Measurements from ENCODE around the gene SUSD3. TPM values are rescaled to one million over a fixed set of nuclear protein-coding genes. Genes with fewer than 3 reads are reported as not detected.

Gene SUSD3
- total RNA-seq, 1 experiment from 2014 or later = 11.9 TPM

DNA sequence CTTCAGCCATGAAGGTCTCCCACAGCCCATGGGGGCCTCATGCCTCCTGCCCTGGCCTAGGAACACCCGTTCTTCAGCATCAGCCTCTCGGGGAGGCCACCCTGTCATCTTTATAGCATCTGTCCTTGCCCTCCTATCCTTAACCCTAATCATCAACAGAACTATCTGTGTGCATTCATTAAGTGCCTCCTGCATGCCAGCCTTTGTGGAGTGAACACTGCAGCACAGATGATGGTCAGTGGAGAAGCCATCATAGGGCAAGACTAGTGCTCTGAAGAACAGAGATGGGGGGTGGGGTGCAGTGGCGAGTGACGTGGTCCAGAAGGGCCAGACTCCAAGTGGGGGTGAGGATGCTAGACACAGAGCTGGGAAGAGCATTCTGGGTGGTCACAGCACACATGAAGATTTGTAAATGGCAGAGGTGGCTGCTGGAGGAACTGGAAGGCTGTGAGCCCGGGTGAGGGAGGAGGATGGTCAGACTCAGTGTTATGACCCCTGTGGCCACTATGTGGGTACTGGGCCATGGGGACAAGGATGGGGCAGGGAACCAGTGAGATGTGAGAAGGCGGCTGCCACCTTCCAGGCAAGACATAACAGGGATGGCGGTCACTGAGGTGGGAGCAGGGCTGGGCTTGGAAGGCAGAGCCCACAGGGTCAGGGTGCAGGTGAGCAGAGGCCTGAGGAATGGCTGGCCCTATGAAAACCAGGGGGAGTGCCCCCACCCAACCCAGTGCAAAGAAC is 33.9 kb downstream of the SUSD3 start (continued):
- TF ChIP-seq, protein P1, sequence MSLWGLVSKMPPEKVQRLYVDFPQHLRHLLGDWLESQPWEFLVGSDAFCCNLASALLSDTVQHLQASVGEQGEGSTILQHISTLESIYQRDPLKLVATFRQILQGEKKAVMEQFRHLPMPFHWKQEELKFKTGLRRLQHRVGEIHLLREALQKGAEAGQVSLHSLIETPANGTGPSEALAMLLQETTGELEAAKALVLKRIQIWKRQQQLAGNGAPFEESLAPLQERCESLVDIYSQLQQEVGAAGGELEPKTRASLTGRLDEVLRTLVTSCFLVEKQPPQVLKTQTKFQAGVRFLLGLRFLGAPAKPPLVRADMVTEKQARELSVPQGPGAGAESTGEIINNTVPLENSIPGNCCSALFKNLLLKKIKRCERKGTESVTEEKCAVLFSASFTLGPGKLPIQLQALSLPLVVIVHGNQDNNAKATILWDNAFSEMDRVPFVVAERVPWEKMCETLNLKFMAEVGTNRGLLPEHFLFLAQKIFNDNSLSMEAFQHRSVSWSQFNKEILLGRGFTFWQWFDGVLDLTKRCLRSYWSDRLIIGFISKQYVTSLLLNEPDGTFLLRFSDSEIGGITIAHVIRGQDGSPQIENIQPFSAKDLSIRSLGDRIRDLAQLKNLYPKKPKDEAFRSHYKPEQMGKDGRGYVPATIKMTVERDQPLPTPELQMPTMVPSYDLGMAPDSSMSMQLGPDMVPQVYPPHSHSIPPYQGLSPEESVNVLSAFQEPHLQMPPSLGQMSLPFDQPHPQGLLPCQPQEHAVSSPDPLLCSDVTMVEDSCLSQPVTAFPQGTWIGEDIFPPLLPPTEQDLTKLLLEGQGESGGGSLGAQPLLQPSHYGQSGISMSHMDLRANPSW (CRISPR knock-in tag; conservative IDR thresholded peaks at IDR 0.05; ENCODE audit: low read depth) = no peak

DNA sequence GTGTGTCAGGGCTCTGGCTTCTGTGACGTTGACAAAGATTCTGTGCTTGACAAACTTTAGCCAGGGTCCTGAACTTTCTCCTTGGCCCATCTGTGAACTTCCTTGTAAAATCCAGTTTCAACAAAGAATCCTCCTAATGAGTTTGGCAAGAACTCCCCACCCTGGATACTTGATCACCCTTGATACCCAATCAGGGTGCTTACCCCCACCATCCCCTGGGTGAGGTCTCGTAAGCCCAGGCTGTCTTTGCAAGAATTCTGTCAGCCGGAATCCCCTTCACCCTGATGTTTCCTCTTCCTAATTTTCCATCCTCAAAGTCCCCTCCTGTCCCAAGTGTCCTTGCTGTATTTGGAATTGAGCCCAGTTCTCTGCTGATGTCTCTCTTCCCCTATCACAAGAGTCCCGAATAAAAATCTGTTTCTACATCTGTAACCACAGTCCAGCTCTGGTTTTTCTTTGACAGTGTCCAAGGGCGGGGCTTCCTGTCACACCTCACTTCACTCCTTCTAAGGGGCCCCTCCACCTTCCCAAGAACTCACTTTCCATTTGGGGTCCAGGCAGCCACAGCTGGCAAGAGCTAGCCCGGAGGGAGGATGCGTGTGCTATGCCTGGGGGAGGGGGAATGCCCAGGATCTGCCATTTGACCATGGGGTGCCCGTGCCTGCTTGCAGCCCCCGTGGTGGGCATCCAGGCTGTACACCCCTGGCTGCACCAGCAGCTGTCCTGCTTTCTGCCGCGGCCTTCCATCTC is 34.8 kb downstream of the SUSD3 start:
- H3K36me3 Mint-ChIP-seq = no peaks in the 10 kb centered on the region
- peaks cover 23% of the 10 kb centered on the region for H3K4me1 Mint-ChIP-seq
- H3K27me3 Mint-ChIP-seq (ENCODE audit: low read depth) = no peaks in the 10 kb centered on the region; the same call in 1 of the 2 replicates
- POLR2A ChIA-PET = interaction anchor here (0.5 kb wide), 1 partner anchor 39 kb away, joined by 5 read pairs; no protein-coding TSS in a partner anchor
- CTCF ChIA-PET = interaction anchor here (0.5 kb wide), 1 partner anchor 49 kb away, joined by 4 read pairs; no protein-coding TSS in a partner anchor
- H3K9me3 Mint-ChIP-seq = no peaks in the 10 kb centered on the region
- peak; percentile 4 for DNase-seq (ENCODE audit: low spot score)
- ATAC-seq = no peak
- TF ChIP-seq ZNF219 (CRISPR knock-in tag; IDR thresholded peaks at IDR 0.05; ENCODE audit: borderline replicate concordance) = no peak
- TF ChIP-seq HMGA2 (CRISPR knock-in tag; IDR thresholded peaks at IDR 0.05) = no peak
- no peak for TF ChIP-seq CREM (CRISPR knock-in tag; IDR thresholded peaks at IDR 0.05)
- TF ChIP-seq ZBTB21 (CRISPR knock-in tag; IDR thresholded peaks at IDR 0.05; ENCODE audit: borderline replicate concordance) = no peak
- TF ChIP-seq FOXK1 (CRISPR knock-in tag; IDR thresholded peaks at IDR 0.05) = no peak
- TF ChIP-seq, protein P2, sequence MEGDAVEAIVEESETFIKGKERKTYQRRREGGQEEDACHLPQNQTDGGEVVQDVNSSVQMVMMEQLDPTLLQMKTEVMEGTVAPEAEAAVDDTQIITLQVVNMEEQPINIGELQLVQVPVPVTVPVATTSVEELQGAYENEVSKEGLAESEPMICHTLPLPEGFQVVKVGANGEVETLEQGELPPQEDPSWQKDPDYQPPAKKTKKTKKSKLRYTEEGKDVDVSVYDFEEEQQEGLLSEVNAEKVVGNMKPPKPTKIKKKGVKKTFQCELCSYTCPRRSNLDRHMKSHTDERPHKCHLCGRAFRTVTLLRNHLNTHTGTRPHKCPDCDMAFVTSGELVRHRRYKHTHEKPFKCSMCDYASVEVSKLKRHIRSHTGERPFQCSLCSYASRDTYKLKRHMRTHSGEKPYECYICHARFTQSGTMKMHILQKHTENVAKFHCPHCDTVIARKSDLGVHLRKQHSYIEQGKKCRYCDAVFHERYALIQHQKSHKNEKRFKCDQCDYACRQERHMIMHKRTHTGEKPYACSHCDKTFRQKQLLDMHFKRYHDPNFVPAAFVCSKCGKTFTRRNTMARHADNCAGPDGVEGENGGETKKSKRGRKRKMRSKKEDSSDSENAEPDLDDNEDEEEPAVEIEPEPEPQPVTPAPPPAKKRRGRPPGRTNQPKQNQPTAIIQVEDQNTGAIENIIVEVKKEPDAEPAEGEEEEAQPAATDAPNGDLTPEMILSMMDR (IDR thresholded peaks at IDR 0.05) = no peak
- no peak for TF ChIP-seq SP1 (CRISPR knock-in tag; conservative IDR thresholded peaks at IDR 0.05)
- no peak for TF ChIP-seq JUN (CRISPR knock-in tag; IDR thresholded peaks at IDR 0.05)
- TF ChIP-seq GTF2I (CRISPR knock-in tag; conservative IDR thresholded peaks at IDR 0.05) = no peak
- no peak for TF ChIP-seq FOXP1 (CRISPR knock-in tag; IDR thresholded peaks at IDR 0.05; ENCODE audit: borderline replicate concordance)
- no peak for TF ChIP-seq GABPB1 (CRISPR knock-in tag; IDR thresholded peaks at IDR 0.05)
- no peak for TF ChIP-seq ESRRA (CRISPR knock-in tag; IDR thresholded peaks at IDR 0.05; ENCODE audit: borderline replicate concordance)
- TF ChIP-seq RORB (CRISPR knock-in tag; IDR thresholded peaks at IDR 0.05) = no peak
- no peak for TF ChIP-seq TCF7 (CRISPR knock-in tag; IDR thresholded peaks at IDR 0.05; ENCODE audit: low read depth)
- no peak for TF ChIP-seq EMX1 (CRISPR knock-in tag; IDR thresholded peaks at IDR 0.05)
- TF ChIP-seq PRRX2 (CRISPR knock-in tag; IDR thresholded peaks at IDR 0.05) = no peak
- TF ChIP-seq, protein P3, sequence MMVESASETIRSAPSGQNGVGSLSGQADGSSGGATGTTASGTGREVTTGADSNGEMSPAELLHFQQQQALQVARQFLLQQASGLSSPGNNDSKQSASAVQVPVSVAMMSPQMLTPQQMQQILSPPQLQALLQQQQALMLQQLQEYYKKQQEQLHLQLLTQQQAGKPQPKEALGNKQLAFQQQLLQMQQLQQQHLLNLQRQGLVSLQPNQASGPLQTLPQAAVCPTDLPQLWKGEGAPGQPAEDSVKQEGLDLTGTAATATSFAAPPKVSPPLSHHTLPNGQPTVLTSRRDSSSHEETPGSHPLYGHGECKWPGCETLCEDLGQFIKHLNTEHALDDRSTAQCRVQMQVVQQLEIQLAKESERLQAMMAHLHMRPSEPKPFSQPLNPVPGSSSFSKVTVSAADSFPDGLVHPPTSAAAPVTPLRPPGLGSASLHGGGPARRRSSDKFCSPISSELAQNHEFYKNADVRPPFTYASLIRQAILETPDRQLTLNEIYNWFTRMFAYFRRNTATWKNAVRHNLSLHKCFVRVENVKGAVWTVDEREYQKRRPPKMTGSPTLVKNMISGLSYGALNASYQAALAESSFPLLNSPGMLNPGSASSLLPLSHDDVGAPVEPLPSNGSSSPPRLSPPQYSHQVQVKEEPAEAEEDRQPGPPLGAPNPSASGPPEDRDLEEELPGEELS (CRISPR knock-in tag; IDR thresholded peaks at IDR 0.05) = no peak
- no peak for TF ChIP-seq ZNF416 (CRISPR knock-in tag; IDR thresholded peaks at IDR 0.05)
- TF ChIP-seq, protein P1 (CRISPR knock-in tag; conservative IDR thresholded peaks at IDR 0.05; ENCODE audit: low read depth) = no peak
- H3K27ac Mint-ChIP-seq = peak overlapping the region; percentile 9; the same call in 1 of the 2 replicates
- H3K4me3 Mint-ChIP-seq = no peak overlapping the region
